Peyer's patch (tissue), 4 donors: Measurements from ENCODE around the gene FSTL3.
"Not testable (repeated sequence)": the region's sequence is repeated elsewhere in the genome, so short reads cannot be mapped to it uniquely, and the experiment has no call there.

Experiments used
- CTCF ChIP-seq, 6 experiments: fragments of 450-650 bp in 4 of 6; fragments of 200-600 bp in 2 of 6; sonication (generic) in 1 of 6; IDR thresholded peaks; one replicate each; pipeline ENCODE4 v1.5.1; 2017 to 2019; ENCODE audit warnings: antibody characterized with exemption in 6 of 6, mild to moderate bottlenecking in 3 of 6, moderate library complexity in 1 of 6
- POLR2A ChIP-seq, 2 donors: fragments of 450-650 bp; IDR thresholded peaks; one replicate each; pipeline ENCODE4 v1.5.1; 2017; ENCODE audit warnings: antibody characterized with exemption in 2 of 2, mild to moderate bottlenecking in 2 of 2, moderate library complexity in 2 of 2

DNA sequence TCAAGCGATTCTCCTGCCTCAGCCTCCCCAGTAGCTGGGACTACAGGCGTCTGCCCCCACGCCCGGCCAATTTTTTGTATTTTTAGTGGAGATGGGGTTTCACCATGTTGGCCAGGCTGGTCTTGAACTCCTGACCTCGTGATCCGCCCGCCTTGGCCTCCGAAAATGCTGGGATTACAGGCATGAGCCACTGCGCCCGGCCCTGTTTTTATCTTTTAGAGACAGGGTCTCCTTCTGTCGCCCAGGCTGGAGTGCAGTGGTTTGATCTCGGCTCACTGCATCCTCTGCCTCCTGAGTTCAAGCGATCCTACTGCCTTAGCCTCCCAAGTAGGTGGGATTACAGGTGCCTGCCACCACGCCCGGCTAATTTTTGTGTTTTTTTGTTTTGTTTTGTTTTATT is 22.3 kb downstream of the FSTL3 start:
- TF ChIP-seq CTCF, POLR2A (IDR thresholded peaks at IDR 0.05): not testable (repeated sequence)
